ENCODE data around the gene PDE10A.

Gene PDE10A

GRCh38 chr6:165663377-165663735, 315 bp upstream of the PDE10A start:
- no peak overlapping the region for H2AFZ ChIP-seq (ENCODE audit: low read length)
- no peaks in the 10 kb centered on the region for H4K20me1 ChIP-seq (ENCODE audit: insufficient read depth, low read length)
- H3K9me2 ChIP-seq (ENCODE audit: low read depth, low read length), result no peaks in the 10 kb centered on the region
- H3K4me2 ChIP-seq (ENCODE audit: low read length), result no peak overlapping the region
- no peaks in the 10 kb centered on the region for H3K27me3 ChIP-seq (ENCODE audit: insufficient read depth, low read length)
- no peaks in the 10 kb centered on the region for H3K36me3 ChIP-seq (ENCODE audit: insufficient read depth, low read length)
- no peak overlapping the region for H3K9ac ChIP-seq (ENCODE audit: low read length)
- no peaks in the 10 kb centered on the region for H3K79me2 ChIP-seq (ENCODE audit: insufficient read depth, low read length)
- H3K27ac ChIP-seq (ENCODE audit: low read depth, low read length, poor library complexity, severe bottlenecking), result no peak overlapping the region
- no peak overlapping the region for H3K4me3 ChIP-seq (ENCODE audit: low read depth, low read length, poor library complexity, severe bottlenecking)
- no peaks in the 10 kb centered on the region for H3K4me1 ChIP-seq (ENCODE audit: insufficient read depth, low read length, severe bottlenecking)
- H3F3A ChIP-seq (ENCODE audit: insufficient read depth, low read length), result no peaks in the 10 kb centered on the region
- TF ChIP-seq CTCF (IDR thresholded peaks at IDR 0.05; ENCODE audit: low read length) (no peak), EZH2 (IDR thresholded peaks at IDR 0.05; ENCODE audit: borderline replicate concordance, low read length) (no peak)
- H3K9me3 ChIP-seq (ENCODE audit: low read length), result no peaks in the 10 kb centered on the region

- Histone ChIP-seq H3K9me3 (ENCODE audit: low read length) (no peaks in the 10 kb centered on the region), H3K27me3 (ENCODE audit: insufficient read depth, low read length) (no peaks in the 10 kb centered on the region), H2AFZ (ENCODE audit: low read length) (no peak overlapping the region), H3K36me3 (ENCODE audit: insufficient read depth, low read length) (no peaks in the 10 kb centered on the region), H3K9me2 (ENCODE audit: low read depth, low read length) (no peaks in the 10 kb centered on the region), H3K4me1 (ENCODE audit: insufficient read depth, low read length, severe bottlenecking) (no peaks in the 10 kb centered on the region), H3K9ac (ENCODE audit: low read length) (no peak overlapping the region), H3K27ac (ENCODE audit: low read depth, low read length, poor library complexity, severe bottlenecking) (no peak overlapping the region), H3K79me2 (ENCODE audit: insufficient read depth, low read length) (no peaks in the 10 kb centered on the region), H3K4me3 (ENCODE audit: low read depth, low read length, poor library complexity, severe bottlenecking) (no peak overlapping the region), H3K4me2 (ENCODE audit: low read length) (no peak overlapping the region), H4K20me1 (ENCODE audit: insufficient read depth, low read length) (no peaks in the 10 kb centered on the region), H3F3A (ENCODE audit: insufficient read depth, low read length) (no peaks in the 10 kb centered on the region)
- no peak for TF ChIP-seq EZH2 (IDR thresholded peaks at IDR 0.05; ENCODE audit: borderline replicate concordance, low read length)
- TF ChIP-seq CTCF (IDR thresholded peaks at IDR 0.05; ENCODE audit: low read length), result no peak
Measured at GRCh38 chr6:165662041-165662748, 846 bp downstream of the PDE10A start.

- Histone ChIP-seq H3K36me3 (ENCODE audit: insufficient read depth, low read length) (no peaks in the 10 kb centered on the region), H2AFZ (ENCODE audit: low read length) (no peak overlapping the region), H3K79me2 (ENCODE audit: insufficient read depth, low read length) (no peaks in the 10 kb centered on the region), H3K4me1 (ENCODE audit: insufficient read depth, low read length, severe bottlenecking) (no peaks in the 10 kb centered on the region), H3K9ac (ENCODE audit: low read length) (no peak overlapping the region), H3K9me2 (ENCODE audit: low read depth, low read length) (no peaks in the 10 kb centered on the region), H3K4me3 (ENCODE audit: low read depth, low read length, poor library complexity, severe bottlenecking) (no peak overlapping the region), H3K4me2 (ENCODE audit: low read length) (no peak overlapping the region), H3F3A (ENCODE audit: insufficient read depth, low read length) (no peaks in the 10 kb centered on the region), H3K9me3 (ENCODE audit: low read length) (no peaks in the 10 kb centered on the region), H3K27ac (ENCODE audit: low read depth, low read length, poor library complexity, severe bottlenecking) (no peak overlapping the region), H3K27me3 (ENCODE audit: insufficient read depth, low read length) (no peaks in the 10 kb centered on the region), H4K20me1 (ENCODE audit: insufficient read depth, low read length) (no peaks in the 10 kb centered on the region)
- no peak for TF ChIP-seq EZH2 (IDR thresholded peaks at IDR 0.05; ENCODE audit: borderline replicate concordance, low read length)
Measured at GRCh38 chr6:165661664-165662025, 1.4 kb downstream of the PDE10A start.

All from OCI-LY1 (cell line).